Right hindlimb (tissue), 1 donor: Measurements from ENCODE around the gene RPP25L.
A peak's percentile ranks its signal among the peaks of the same experiment; 100 is the strongest.

Source experiments
- DNase-seq: peaks from one replicate; pipeline ENCODE4 v3.0.0-alpha.2; 2018

The RPP25L gene

DNA sequence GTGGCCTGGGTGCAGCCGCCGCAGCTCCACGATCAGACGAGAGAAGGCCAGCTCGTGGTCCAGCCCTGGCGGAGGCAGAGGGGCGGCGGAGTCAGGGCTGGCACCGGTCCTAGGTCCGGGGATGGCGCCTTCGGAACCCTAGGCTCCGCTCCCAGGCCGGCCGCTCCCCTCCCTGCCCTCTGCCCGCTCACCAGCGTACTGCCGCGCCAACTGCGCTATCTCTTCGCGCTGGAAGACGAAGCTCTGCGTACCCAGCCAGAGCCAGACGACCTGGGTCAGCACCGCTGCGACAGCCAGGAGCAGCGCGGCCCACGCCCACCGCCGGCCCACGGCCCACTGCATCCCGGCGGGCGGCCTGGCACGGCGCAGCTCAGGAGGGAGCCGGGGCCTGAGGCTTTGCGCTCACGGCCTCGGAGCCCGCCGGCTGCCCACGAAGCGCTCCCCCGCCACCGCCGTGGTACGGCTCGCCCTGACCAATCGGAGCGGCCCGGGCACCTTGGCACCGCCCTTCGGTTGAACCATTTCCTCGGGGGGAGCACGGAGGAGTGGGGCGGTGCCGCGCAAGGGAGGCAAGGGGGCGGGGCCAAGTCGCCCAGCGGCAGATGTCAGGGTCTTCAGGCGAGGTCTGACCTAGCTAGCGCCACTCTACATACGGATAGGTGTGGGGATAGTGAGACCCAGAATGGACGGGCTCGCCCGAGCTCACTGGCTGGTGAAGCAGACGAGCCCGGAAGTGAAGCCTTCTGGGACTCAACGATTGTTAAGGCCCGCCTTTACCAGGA, 25.6 kb upstream of the RPP25L start, which contains the start of gene SIGMAR1:
TSS of gene SIGMAR1 (minus strand) at position 432 of the 782 bp plus-strand sequence. CDS start at position 342, 90 bp downstream.
- peak; percentile 95 for DNase-seq

DNA sequence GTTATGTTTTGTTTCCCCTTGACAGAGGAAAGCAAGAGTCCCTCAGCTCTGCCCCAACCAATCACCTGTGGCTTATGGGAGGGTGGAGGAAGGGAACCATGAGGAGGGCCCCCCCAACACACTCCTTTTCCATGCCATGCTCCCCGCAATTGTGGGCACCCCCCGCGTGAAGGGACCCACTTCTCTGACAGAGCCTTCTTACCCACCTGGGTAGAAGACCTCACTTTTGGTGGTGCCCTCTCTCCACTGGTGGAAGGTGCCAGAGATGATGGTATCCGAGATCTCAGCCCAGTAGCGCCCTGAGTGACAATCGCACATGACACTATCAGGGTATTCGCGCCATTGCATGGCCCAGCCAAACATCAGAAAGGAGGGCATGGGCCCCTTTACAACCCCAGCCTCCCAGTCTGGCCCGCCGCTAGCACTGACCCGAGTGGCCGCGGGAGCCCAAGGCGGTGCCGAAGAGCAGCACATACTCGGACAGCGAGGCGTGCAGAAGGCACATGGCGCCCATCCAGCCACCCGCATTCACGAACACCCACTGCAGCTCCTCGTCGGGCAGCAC, 25.0 kb upstream of the RPP25L start:
- DNase-seq, result no peak

DNA sequence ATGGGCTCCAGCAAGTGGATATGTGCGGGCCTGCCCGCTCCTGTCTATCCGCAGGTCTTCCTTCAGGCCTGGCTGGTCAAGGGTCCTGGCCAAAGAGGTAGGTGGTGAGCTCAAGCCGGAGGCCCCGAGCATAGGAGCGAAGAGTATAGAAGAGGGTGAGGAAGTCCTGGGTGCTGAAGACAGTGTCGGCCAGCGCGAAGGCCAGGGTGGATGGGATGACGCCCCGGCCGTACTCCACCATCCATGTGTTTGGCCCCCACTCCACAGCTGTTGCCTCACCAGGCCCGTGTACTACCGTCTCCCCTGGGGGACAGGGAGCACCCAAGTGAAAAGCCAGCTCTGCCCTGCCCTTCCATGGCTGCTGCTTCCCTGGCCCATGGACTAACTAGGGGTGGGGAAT, 23.7 kb upstream of the RPP25L start:
- no peak for DNase-seq

DNA sequence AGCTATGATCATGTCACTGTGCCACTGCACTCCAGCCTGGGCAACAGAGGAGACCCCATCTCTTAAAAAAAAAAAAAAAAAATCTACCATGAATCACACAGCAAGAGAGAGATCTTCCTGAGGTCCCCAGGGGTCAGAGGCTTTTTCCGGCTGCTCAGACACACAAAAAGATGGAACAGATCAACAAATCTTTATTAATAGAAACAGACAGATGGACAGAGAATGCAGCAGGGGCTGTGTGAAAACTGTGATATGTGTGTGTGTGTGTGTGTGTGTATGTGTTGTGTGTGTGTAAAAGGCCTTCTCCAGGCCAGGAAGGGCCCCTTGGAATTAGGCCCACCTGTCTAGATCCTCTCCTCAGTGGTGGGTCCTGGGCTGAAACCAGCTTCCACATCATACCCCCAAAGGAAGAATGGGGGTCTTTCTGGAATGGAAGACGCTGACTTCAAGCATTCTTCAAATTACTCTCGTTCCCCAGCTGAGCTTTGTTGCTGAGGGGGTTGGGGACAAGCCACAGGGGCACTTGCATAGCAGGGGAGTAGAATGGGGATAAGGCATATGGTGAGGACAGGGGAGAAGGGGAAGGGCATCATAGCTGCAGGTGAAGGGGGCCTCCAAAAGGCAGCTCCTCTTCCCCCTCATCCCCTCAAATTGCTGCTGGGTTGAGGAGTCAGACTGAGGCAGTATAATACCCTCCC, 22.8 kb upstream of the RPP25L start:
- no peak for DNase-seq

DNA sequence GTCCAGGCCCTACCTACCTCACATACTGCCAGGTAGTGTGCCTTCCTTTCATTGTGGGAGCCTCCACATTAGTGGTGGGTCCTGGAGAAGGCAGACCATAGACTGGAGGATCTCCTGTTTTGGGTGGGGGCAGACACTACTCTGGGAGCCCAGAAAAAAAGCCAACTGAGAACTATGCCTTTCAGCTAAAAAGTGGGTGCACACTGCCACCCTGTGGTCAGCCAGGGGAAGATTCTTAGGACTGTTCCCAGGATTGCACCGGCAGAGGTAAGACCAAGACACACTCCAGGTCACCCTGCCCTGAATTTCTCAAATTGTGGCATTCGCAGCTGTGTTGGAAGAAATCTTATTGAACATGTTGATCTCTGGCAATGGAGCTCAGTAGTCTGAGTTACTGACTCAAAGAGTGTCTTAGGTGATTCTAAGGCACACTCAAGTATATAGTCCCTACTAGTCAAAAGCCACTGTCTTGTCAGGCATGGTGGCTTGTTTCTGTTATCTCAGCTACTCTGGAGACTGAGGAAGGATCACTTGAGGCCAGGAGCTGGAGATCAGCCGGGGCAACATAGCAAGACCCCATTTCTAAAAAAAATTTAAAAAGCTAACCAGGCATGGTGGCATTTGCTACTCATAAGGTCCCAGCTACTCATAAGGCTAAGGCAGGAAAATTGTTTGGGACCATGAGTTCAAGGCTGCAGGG, 22.1 kb upstream of the RPP25L start:
- peak; percentile 74 for DNase-seq

DNA sequence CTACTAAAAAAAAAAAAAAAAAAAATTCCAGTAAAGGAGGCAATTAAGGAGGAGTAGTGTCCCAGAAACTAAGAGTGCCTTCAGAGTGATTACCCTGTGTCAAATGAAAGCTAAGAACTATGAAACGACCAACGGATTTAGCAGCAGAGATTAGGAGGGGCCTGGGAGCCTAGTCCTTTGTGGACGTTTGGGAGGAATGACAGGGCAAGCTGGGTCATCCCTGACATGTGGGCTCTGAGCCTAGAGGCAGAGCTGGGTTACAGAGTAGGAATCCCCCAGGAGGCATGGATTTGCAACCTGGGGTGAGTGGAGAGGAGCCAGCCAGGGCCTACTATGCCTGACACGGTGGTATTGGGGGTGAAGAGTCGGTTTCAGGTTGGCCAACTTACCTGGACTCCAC, 21.3 kb upstream of the RPP25L start:
- no peak for DNase-seq

DNA sequence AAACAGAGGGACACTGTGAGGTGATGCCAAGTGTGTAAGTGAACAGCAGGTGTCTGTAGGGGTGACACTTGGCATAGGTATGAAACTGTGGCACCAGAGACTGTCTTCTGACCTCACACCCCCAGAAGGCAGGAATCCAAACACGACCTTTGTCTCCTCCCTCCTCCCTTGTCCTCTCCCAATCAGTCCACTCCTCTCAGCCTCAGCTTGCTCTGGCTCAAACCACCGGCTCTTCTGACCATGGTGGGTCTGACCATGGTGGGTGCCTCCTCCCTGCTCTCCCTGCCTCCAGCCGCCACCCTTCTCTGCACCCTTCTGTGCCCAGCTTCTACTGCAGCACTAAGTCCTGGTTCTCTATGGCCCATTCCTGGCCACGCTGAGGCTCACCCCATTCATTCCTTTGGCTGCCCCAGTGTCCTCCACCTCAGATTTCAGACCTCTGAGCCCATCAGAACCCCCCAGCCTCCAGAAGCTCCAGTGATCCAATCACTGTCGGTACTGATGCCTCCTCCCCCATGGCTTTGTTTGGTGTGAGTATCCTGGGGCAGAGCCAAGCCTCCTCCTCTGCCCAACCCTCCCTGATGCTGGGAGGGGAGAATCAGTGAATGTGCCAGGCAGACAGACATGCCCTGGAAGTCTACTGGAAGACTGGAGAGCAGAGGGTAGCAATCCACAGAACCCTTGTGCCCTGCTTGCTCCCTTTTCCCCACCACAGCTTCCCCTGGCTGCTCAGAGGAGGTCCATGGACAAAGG, 18.7 kb upstream of the RPP25L start:
- no peak for DNase-seq

DNA sequence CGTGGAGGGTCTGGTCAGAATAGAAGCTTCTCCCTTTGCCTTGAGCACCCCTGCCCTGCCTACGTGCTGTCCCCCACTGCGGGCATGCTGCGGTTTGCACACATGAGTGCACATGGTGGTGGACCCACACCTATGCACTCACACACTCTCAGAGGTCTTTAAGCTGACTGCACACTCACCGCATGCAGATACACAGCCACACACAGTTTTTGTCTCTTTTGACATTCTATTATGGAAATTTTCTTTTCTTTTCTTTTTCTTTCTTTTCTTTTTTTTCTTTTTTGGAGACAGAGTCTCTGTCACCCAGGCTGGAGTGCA, 17.6 kb upstream of the RPP25L start:
- no peak for DNase-seq

DNA sequence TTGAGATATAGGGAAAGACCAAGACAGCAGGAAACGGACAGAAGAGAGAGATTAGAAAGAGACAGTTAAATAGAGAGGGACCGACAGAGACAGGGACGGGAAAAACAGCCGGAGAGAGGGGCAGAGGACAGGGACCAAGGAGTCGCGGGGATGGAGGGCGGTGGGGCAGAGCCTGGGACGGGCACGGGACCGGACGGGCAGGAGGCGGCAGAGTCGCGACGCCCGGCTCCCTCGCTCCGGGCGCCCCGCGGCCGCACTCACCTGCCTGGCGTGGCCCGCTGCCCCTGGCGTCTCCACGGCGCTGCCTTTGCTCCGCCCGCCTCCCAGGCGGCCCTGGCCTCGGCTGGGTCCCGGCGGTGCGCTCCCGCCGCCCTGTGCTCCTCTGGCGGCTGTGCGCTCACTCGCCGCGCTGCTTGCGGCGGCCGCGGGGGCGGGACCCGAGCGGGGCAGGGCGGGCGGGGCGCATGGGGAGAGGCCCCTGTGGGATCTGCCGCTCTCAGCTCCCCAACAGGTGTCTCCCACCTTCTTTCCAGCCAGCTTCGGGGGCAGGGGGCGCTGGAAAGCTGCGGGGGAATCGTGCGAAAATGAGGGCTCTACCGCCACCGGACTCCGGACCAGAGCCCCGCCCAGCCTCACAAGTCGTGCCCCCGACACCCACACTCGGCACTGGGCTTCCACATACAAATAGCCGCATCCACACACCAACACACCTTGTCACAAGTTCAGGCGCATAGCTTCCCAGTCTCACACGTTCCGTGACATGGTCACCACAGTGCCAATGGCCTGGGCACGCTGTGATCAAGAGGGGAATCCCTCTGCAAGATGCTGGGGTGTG, 17.0 kb upstream of the RPP25L start, which contains the start of gene ARID3C:
TSS of gene ARID3C (minus strand) at position 411 of the 835 bp plus-strand sequence. CDS start 1,052 bp downstream, outside the sequence.
- DNase-seq, result no peak

DNA sequence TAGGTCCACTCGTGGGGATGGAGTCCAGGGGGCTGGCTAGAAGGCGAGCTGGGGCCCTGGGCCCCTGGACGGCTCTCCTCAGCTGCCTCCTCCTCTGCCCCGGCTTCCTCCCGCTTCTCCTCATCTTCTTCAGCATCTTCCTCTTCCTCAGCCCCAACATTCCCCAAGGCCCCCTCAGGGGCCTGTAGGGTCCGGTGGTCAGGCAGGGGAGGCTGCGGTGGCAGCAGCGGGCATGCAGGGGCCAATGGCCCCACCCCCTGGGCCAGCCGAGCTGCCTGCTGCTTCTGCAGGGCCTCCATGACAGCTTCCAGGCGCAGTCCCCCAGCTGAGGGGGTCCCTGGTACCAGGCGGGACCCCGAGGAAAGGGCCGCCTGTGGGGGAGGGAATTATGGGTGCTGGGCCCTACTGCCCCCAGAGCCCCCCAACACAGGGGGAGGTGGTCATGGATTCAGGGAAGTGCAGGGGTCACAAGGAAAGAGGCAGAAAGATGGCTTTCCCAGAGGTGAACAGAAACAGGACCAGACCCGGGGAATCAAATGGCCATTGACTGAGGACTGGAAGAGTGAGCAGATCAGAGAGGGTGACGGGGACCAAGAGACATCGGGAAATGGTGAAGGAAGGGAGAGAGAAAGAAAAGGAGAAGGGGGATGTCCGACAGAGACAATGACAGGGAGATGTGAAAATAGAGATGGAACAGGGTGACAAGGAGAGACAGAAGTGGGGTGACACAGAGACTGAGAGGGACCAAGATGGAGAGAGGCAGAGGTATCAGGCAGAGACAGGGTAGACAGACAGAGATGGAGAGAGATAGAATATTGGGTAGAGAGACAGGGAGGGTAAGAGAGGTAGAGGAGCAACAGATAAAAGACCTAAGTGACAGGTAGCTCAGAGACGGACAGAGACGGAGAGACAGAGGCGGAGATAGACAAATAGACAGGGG, 16.1 kb upstream of the RPP25L start:
- DNase-seq, result no peak

DNA sequence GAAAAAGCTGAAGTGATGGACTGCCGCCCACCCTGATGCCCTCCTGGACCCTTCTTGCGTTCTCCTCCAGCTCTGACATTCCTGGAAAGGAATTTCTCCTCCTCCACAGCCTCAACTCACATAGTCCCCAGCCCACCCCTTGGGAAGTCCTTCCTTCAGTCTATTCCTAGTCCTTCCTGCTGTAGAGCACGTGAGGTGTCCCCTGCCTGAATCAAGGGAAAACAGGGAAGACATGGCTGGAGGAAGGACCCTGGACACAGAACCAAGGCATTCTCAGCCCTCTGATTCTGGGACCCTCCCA, 13.2 kb upstream of the RPP25L start:
- DNase-seq, result no peak

DNA sequence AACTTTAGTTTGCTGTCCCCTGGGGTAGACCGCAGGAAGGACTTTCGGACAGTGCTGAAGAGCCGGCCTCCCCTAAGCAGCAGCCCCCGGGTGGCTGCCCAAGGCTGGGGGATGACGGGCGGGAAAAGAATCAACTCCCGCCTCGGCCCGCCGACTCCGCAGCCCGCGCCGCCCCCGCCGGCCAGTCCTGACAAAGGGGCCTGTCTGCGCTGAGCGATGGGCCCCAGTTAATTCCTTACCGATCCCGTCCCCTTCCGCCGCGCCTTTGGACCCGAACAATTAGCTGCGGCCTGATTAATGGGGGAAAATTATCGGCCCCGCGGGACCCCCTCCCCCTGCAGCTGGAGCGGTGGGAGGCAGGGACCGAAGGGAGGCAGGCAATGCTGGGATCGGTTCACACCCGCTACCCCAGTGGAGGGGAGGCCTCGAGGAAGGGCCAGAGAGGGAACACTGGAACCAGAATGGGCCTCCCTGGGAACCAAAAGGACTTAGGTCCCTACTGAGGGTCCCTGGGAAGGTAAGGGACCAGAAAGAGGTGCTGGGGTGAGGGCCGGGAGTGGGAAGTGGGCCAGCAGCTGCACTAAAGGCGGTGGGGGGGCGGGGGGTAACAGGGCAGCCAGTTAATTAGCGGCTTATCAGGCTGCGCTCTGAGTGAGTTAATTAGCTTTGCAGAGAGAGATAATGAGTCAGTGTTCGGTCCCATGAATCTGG, 12.7 kb upstream of the RPP25L start:
- no peak for DNase-seq

DNA sequence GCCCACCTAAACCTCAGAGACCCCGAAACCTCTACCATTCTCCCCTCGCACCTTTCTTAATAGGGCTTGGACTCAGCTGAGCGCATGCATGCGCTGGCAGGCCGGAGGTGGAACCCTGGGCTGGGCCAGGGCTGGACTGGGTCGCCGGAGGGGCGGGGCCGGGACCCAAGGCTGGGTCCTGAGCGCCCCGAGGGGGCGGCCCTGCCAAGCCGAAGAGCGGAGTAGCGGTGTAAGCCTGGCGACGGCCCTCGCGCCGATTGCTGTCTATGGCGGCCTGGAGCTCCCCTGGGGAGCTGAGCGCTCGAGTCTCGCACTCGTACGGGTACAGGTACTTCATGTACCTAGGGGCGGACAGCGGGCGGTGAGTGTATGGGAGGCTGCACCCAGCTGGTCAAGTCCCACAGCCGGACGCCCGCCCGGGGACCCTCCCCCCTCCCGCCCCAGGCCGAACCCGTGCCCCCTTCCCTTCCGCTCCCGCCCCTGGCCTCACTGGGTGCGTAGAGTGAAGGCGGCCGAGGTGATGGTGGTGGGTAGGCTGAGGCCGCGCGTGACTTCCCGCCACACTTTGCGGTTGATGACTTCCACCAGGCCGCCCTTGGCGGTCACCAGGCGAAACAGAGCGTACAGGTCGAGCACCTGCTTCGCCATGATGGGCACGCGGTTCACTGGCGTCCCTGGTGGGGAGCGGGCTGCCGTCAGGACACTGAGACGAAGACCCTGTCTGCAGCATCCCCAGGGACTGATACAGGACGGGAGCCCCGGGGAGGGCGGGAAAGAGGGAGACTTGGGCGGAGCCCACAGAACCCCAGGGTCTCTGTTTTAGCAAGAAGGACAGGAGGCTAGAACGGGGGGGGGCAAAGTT, 11.7 kb upstream of the RPP25L start:
- DNase-seq, result no peak

DNA sequence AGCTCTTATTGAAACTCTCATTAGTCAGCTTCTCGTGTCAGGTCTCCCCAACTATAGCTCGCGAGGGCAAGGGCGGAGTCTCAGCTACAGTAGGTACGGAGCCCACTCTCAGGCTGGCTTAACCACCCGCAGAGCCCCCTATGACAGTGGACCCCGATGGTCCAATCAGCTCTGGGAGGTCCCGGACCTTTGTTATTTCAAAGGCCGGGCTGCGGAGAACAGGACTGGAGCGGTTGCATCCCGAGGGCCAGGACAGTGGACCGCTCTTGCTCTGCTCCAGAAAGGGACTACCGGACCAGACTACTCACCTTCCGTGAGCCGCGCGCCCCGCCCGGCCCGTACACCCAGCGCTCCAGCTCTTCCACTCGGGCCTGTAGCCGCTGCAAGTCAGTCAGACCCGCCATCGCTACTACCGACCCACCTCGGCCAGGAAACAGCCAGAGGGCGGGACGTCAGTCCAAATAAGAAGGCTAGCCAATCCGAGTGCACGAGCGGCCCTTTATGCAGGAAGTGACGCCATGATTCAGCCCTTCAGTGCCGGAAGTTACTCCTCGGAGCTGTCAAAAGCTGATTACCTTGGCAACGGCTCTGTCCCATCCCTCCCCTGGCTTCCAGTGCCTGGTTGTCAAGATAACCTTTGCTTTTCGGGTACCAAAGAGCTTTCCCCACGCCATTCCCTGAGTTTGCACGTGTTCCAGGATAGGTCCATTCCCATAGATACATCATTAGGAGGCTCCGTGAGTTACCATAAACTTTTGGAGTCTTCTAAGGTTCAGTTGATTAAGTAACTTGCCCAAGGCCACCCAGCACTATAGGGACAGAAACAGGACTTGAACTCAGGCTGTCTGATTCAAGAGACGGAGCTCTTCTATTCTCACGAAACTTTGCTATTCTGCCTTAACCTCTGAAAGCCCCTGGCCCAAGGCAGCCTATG, 8.4 kb upstream of the RPP25L start, which contains the start of gene DCTN3:
TSS of gene DCTN3 (minus strand) at position 435 of the 934 bp plus-strand sequence. CDS start at position 404, 31 bp downstream.
- DNase-seq, result peak; percentile 96

DNA sequence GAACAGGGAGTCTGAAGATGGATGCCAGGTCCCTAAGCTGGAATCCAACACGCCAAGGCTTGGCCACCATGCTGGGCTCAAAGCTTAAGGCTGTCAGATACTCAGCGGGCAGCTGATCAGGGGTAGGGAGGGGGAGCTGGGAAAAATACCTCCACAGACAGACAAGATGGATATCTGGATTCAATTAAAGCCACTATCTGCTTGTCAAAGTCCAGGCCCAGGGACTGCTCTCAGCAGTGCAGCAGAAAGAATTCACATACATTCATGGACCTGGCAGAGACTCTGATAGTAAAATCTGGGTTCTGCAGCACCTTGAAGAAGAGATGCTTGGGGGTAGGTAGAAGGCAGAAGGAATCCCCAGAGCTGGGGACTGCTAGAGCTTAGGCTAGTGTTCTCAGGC, 3.2 kb upstream of the RPP25L start:
- DNase-seq, result no peak

DNA sequence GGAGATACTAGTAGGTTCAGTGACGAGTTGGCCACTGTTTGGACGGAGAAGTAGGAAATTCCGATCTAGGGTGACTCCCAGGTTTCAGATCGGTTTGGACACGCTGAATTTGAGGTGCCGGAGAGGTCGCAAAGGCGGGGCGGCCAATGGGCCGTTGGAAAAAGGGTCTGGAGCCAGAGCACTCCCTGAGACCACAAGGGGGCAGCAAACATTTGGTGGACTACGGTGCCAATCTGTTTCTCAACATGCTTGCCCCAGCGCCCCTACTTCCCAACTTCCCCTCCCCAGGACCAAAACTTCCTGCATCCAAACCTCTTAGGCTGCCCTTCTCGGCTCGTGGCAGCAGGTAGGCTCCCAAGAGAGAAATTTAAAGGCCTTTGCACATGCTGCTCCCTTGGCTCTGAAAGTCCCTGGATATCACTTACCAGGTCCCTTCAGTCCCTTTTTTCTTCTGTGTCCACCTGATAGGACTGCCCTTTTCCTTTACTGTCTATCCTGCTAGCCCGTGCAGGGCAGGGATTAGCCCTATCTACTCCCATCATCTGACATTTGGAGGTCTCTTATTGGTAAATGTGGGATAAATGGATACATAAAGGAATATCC, 992 bp upstream of the RPP25L start:
- peak; percentile 86 for DNase-seq

DNA sequence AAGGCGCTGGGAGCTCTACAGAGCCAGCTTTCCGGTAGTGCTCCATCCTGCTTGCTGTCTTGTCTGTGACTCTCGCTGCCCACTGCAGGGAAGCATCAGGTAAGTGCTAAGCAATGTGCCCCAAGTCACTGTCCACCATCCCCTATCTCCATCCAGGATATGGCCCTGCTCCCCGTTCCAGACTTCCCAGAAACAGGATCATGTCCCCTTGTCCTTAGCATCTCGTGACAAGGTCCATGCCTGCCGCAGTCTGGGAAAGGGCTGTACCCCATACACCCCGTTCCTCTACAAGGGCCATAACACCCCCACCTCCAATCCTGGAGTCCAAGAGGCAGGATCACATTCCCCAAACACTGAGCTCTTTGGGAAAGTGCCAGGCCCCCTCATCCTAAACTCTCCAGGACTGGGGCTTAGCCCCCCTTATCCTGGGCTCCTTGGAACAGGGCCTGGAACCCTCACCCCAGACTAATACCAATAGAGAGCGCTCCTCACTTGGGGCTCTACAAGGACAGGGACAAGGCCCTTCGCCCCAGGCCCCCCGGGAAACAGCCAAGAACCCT, 566 bp downstream of the RPP25L start:
- DNase-seq, result peak; percentile 48
